Stimulated activated CD8-positive, alpha-beta memory T cell treated with anti-CD3 and anti-CD28 coated beads, Interleukin-4, amount 100 ng/mL, for 1 hour (primary cell): ENCODE results near the gene CUTC.
"Not testable (repeated sequence)": the region's sequence is repeated elsewhere in the genome, so short reads cannot be mapped to it uniquely, and the experiment has no call there.

Source experiments
- DNase-seq, 2 donors: peaks; one replicate each; pipeline ENCODE4 v3.0.0-alpha.2; 2020; ENCODE audit warnings: low read depth in 2 of 2, low spot score in 1 of 2

Gene CUTC

GRCh38 chr10:99732033-99732842 lies at the start of gene CUTC, which contains the start of gene COX15:
TSS of gene CUTC (plus strand) at chr10:99732234. CDS start at chr10:99732349, 115 bp downstream.
TSS of gene COX15 (minus strand) at chr10:99732127. CDS start at chr10:99732049, 78 bp downstream.
- DNase-seq = peak; percentile 86 to 92

GRCh38 chr10:99682752-99683151 lies 49.3 kb upstream of the CUTC start:
- no peak for DNase-seq

GRCh38 chr10:99685597-99685967 lies 46.5 kb upstream of the CUTC start:
- no peak for DNase-seq

- DNase-seq = no peak
Measured at GRCh38 chr10:99689461-99689860, 42.6 kb upstream of the CUTC start.

- DNase-seq = no peak
Measured at GRCh38 chr10:99693933-99694583, 38.0 kb upstream of the CUTC start.

GRCh38 chr10:99695761-99696160 lies 36.3 kb upstream of the CUTC start:
- no peak for DNase-seq

- DNase-seq = no peak
Measured at GRCh38 chr10:99698504-99699080, 33.4 kb upstream of the CUTC start.

GRCh38 chr10:99700649-99701048 lies 31.4 kb upstream of the CUTC start:
- no peak for DNase-seq

GRCh38 chr10:99708428-99709012 lies 23.5 kb upstream of the CUTC start:
- no peak for DNase-seq

GRCh38 chr10:99709480-99710229 lies 22.4 kb upstream of the CUTC start:
- no peak for DNase-seq

GRCh38 chr10:99711129-99711719 lies 20.8 kb upstream of the CUTC start:
- DNase-seq = no peak

- DNase-seq = no peak
Measured at GRCh38 chr10:99714446-99714845, 17.6 kb upstream of the CUTC start.

GRCh38 chr10:99720387-99720786 lies 11.6 kb upstream of the CUTC start:
- no peak for DNase-seq

- no peak for DNase-seq
Measured at GRCh38 chr10:99730026-99730425, 2.0 kb upstream of the CUTC start.

- no peak for DNase-seq
Measured at GRCh38 chr10:99731306-99732032, 565 bp upstream of the CUTC start.

GRCh38 chr10:99733366-99733765 lies 1.3 kb downstream of the CUTC start:
- DNase-seq = no peak

- not testable (repeated sequence) for DNase-seq
Measured at GRCh38 chr10:99734111-99734510, 2.1 kb downstream of the CUTC start.

GRCh38 chr10:99740260-99740659 lies 8.2 kb downstream of the CUTC start:
- DNase-seq = no peak

- no peak for DNase-seq
Measured at GRCh38 chr10:99740933-99741559, 9.0 kb downstream of the CUTC start.

- DNase-seq = no peak
Measured at GRCh38 chr10:99742254-99742653, 10.2 kb downstream of the CUTC start.
